Immature natural killer cell (primary cell): ENCODE results near the gene IFIT2. TPM values are rescaled to one million over a fixed set of nuclear protein-coding genes. Genes with fewer than 3 reads are reported as not detected.
A peak's percentile ranks its signal among the peaks of the same experiment; 100 is the strongest.
"Not testable (repeated sequence)": the region's sequence is repeated elsewhere in the genome, so short reads cannot be mapped to it uniquely, and the experiment has no call there.

Source experiments
- DNase-seq, 3 donors: peaks; one replicate each; pipeline ENCODE4 v3.0.0; 2022; ENCODE audit warnings: mixed read lengths in 1 of 3
- H3K27ac Mint-ChIP-seq, 6 donors: one replicate each; pipeline ENCODE4 v1.8.0; 2020; ENCODE audit warnings: mixed read lengths in 6 of 6, mild to moderate bottlenecking in 5 of 6, inconsistent platforms in 4 of 6, moderate library complexity in 3 of 6
- H3K27me3 Mint-ChIP-seq, 3 donors: one replicate each; pipeline ENCODE4 v1.8.0; 2020 to 2021; ENCODE audit warnings: low read depth in 3 of 3, mild to moderate bottlenecking in 3 of 3, mixed read lengths in 3 of 3, moderate library complexity in 3 of 3, inconsistent platforms in 1 of 3
- H3K36me3 Mint-ChIP-seq, 3 donors: one replicate each; pipeline ENCODE4 v1.8.0; 2020; ENCODE audit warnings: mixed read lengths in 3 of 3, inconsistent platforms in 2 of 3, mild to moderate bottlenecking in 2 of 3
- H3K4me1 Mint-ChIP-seq, 2 donors: one replicate each; pipeline ENCODE4 v1.8.0; 2020; ENCODE audit warnings: inconsistent platforms in 2 of 2, mild to moderate bottlenecking in 2 of 2, mixed read lengths in 2 of 2, moderate library complexity in 1 of 2
- H3K4me3 Mint-ChIP-seq, 5 donors: one replicate each; pipeline ENCODE4 v1.8.0; 2020; ENCODE audit warnings: mild to moderate bottlenecking in 5 of 5, mixed read lengths in 5 of 5, inconsistent platforms in 3 of 5, moderate library complexity in 3 of 5
- H3K9me3 Mint-ChIP-seq, 6 donors: one replicate each; pipeline ENCODE4 v1.8.0; 2020; ENCODE audit warnings: mild to moderate bottlenecking in 6 of 6, mixed read lengths in 6 of 6, inconsistent platforms in 4 of 6, moderate library complexity in 3 of 6
- polyA plus RNA-seq, 3 donors: library from polyadenylated mRNA; unstranded; fragments of 300-500 nt; fragmentation: Illumina TruSeq; gene quantifications; one replicate each; pipeline ENCODE4 v1.2.3, GENCODE V29; 2021

The IFIT2 gene
- polyA plus RNA-seq, 3 donors from 2014 or later: 10.3 to 20.8 (median 13.9) TPM

DNA sequence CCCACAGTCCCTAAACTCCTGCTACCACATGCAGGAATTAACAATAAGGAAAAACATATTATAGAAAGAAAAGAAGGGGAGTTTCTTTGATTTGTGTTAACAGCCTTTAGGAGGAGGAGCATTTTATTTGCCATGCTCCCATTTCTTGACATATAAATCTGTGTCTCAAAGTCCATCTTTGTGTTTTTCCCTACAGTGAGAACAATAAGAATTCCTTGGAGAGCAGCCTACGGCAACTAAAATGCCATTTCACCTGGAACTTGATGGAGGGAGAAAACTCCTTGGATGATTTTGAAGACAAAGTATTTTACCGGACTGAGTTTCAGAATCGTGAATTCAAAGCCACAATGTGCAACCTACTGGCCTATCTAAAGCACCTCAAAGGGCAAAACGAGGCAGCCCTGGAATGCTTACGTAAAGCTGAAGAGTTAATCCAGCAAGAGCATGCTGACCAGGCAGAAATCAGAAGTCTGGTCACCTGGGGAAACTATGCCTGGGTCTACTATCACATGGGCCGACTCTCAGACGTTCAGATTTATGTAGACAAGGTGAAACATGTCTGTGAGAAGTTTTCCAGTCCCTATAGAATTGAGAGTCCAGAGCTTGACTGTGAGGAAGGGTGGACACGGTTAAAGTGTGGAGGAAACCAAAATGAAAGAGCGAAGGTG is 4.1 kb downstream of the IFIT2 start:
- Mint-ChIP-seq H3K27ac (no peak overlapping the region), H3K36me3 (peaks cover 39 to 62% (median 49%) of the 10 kb centered on the region in 3 donors), H3K4me3 (no peak overlapping the region), H3K27me3 (peaks cover 0 to 5% (median 5%) of the 10 kb centered on the region in 3 donors), H3K4me1 (peaks cover 37 to 46% of the 10 kb centered on the region in 2 donors), H3K9me3 (peaks cover 0 to 5% (median under 1%) of the 10 kb centered on the region in 6 donors)
- DNase-seq: no peak

GRCh38 chr10:89306434-89307268 is 4.8 kb downstream of the IFIT2 start:
- Mint-ChIP-seq H3K27me3 (peaks cover 0 to 5% (median 4%) of the 10 kb centered on the region in 3 donors), H3K36me3 (peaks cover 39 to 62% (median 49%) of the 10 kb centered on the region in 3 donors), H3K4me3 (no peak overlapping the region), H3K4me1 (peaks cover 30 to 38% of the 10 kb centered on the region in 2 donors), H3K9me3 (peaks cover 0 to 5% (median under 1%) of the 10 kb centered on the region in 6 donors), H3K27ac (no peak overlapping the region)
- DNase-seq: no peak

DNA sequence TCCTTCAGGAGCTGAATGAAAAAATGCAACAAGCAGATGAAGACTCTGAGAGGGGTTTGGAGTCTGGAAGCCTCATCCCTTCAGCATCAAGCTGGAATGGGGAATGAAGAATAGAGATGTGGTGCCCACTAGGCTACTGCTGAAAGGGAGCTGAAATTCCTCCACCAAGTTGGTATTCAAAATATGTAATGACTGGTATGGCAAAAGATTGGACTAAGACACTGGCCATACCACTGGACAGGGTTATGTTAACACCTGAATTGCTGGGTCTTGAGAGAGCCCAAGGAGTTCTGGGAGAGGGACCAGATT is 5.4 kb downstream of the IFIT2 start:
- peaks cover 24 to 32% of the 10 kb centered on the region in 2 donors for H3K4me1 Mint-ChIP-seq
- peaks cover 0 to 5% (median under 1%) of the 10 kb centered on the region in 6 donors for H3K9me3 Mint-ChIP-seq
- DNase-seq: no peak
- no peak overlapping the region for H3K27ac Mint-ChIP-seq
- no peak overlapping the region for H3K4me3 Mint-ChIP-seq
- peaks cover 2 to 3% (median 3%) of the 10 kb centered on the region in 3 donors for H3K27me3 Mint-ChIP-seq
- H3K36me3 Mint-ChIP-seq: peaks cover 39 to 62% (median 49%) of the 10 kb centered on the region in 3 donors

DNA sequence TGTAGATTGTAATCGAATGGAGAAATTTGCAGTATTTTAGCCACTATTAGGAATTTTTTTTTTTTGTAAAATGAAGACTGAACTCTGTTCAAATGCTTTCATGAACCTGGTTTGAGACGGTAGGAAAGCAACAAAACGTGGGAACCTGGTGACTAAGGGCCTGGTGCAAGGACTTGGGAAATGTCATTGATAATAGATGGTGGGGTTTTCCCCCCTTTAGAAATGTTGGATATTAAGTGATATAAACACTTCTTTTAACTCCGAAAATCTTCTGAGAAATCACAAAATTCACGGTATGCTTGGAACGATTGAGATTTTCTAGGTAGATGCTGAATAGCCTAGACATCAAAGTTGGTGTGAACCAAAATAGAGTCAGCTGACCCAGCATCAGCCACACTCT is 6.4 kb downstream of the IFIT2 start:
- Mint-ChIP-seq H3K27me3 (peaks cover 2 to 7% (median 3%) of the 10 kb centered on the region in 3 donors), H3K36me3 (peaks cover 39 to 62% (median 49%) of the 10 kb centered on the region in 3 donors), H3K4me3 (no peak overlapping the region), H3K27ac (no peak overlapping the region), H3K9me3 (peaks cover 0 to 5% (median under 1%) of the 10 kb centered on the region in 6 donors), H3K4me1 (peaks cover 14 to 22% of the 10 kb centered on the region in 2 donors)
- DNase-seq: no peak

GRCh38 chr10:89308736-89309135 is 6.9 kb downstream of the IFIT2 start:
- Mint-ChIP-seq H3K36me3 (peaks cover 39 to 60% (median 49%) of the 10 kb centered on the region in 3 donors), H3K9me3 (peaks cover 0 to 5% (median under 1%) of the 10 kb centered on the region in 6 donors), H3K4me1 (peaks cover 9 to 17% of the 10 kb centered on the region in 2 donors), H3K4me3 (no peak overlapping the region), H3K27me3 (peaks cover 3 to 7% (median 4%) of the 10 kb centered on the region in 3 donors), H3K27ac (no peak overlapping the region)
- no peak for DNase-seq

GRCh38 chr10:89309156-89310055 is 7.6 kb downstream of the IFIT2 start:
- H3K4me1 Mint-ChIP-seq: peaks cover 2 to 11% of the 10 kb centered on the region in 2 donors
- peaks cover 0 to 5% (median under 1%) of the 10 kb centered on the region in 6 donors for H3K9me3 Mint-ChIP-seq
- H3K36me3 Mint-ChIP-seq: peaks cover 39 to 54% (median 44%) of the 10 kb centered on the region in 3 donors
- no peak overlapping the region for H3K4me3 Mint-ChIP-seq
- DNase-seq: no peak
- peaks cover 0 to 7% (median 5%) of the 10 kb centered on the region in 3 donors for H3K27me3 Mint-ChIP-seq
- H3K27ac Mint-ChIP-seq: no peak overlapping the region

- DNase-seq: no peak
- H3K36me3 Mint-ChIP-seq: peaks cover 38 to 47% (median 39%) of the 10 kb centered on the region in 3 donors
- peaks cover 0 to 7% (median 5%) of the 10 kb centered on the region in 3 donors for H3K27me3 Mint-ChIP-seq
- H3K27ac Mint-ChIP-seq: no peak overlapping the region
- no peak overlapping the region for H3K4me3 Mint-ChIP-seq
- H3K4me1 Mint-ChIP-seq: peaks cover 0 to 2% of the 10 kb centered on the region in 2 donors
- peaks cover 0 to 5% (median under 1%) of the 10 kb centered on the region in 6 donors for H3K9me3 Mint-ChIP-seq
Observed at GRCh38 chr10:89310056-89310893, 8.4 kb downstream of the IFIT2 start.

- H3K27me3 Mint-ChIP-seq: peaks cover 0 to 8% (median 7%) of the 10 kb centered on the region in 3 donors
- H3K4me3 Mint-ChIP-seq: no peak overlapping the region
- H3K4me1 Mint-ChIP-seq: no peaks in the 10 kb centered on the region
- H3K9me3 Mint-ChIP-seq: peaks cover 0 to 8% (median 2%) of the 10 kb centered on the region in 6 donors
- DNase-seq: no peak
- no peak overlapping the region for H3K27ac Mint-ChIP-seq
- H3K36me3 Mint-ChIP-seq: peaks cover 11 to 20% (median 13%) of the 10 kb centered on the region in 3 donors
Observed at GRCh38 chr10:89312973-89313372, 11.1 kb downstream of the IFIT2 start.

GRCh38 chr10:89314676-89315075 is 12.8 kb downstream of the IFIT2 start:
- H3K4me3 Mint-ChIP-seq: no peak overlapping the region
- no peak for DNase-seq
- peaks cover 2 to 12% (median 8%) of the 10 kb centered on the region in 3 donors for H3K27me3 Mint-ChIP-seq
- peaks cover under 1 to 6% (median 4%) of the 10 kb centered on the region in 3 donors for H3K36me3 Mint-ChIP-seq
- H3K4me1 Mint-ChIP-seq: no peaks in the 10 kb centered on the region
- peaks cover 0 to 10% (median under 1%) of the 10 kb centered on the region in 6 donors for H3K9me3 Mint-ChIP-seq
- no peak overlapping the region for H3K27ac Mint-ChIP-seq

- Mint-ChIP-seq H3K27me3 (peaks cover 8 to 13% (median 9%) of the 10 kb centered on the region in 3 donors), H3K9me3 (peaks cover 0 to 11% (median under 1%) of the 10 kb centered on the region in 6 donors)
- not testable (repeated sequence) for H3K36me3 Mint-ChIP-seq, H3K4me1 Mint-ChIP-seq, DNase-seq, H3K27ac Mint-ChIP-seq, H3K4me3 Mint-ChIP-seq
Observed at GRCh38 chr10:89318047-89318446, 16.2 kb downstream of the IFIT2 start.

DNA sequence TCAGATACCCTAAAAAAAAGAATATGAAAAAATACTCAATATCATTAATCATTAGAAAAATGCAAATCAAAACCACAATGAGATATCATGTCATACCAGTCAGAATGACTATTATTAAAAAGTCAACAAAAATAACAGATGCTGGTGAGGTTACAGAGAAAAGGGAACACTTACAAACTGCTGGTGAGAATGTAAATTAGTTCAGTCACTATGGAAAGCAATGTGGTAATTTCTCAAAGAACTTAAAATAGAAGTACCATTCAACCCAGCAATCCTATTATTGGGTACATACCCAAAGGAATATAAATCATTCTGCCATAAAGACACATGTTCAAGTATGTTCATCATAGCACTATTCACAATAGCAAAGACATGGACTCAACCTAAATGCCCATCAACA is 23.2 kb downstream of the IFIT2 start:
- peaks cover 27 to 32% of the 10 kb centered on the region in 2 donors for H3K4me1 Mint-ChIP-seq
- H3K27ac Mint-ChIP-seq: peak overlapping the region in 1 of 6 donors; percentile 2
- H3K36me3 Mint-ChIP-seq, H3K9me3 Mint-ChIP-seq, DNase-seq, H3K4me3 Mint-ChIP-seq: not testable (repeated sequence)
- H3K27me3 Mint-ChIP-seq: peaks cover 2 to 12% (median 11%) of the 10 kb centered on the region in 3 donors

DNA sequence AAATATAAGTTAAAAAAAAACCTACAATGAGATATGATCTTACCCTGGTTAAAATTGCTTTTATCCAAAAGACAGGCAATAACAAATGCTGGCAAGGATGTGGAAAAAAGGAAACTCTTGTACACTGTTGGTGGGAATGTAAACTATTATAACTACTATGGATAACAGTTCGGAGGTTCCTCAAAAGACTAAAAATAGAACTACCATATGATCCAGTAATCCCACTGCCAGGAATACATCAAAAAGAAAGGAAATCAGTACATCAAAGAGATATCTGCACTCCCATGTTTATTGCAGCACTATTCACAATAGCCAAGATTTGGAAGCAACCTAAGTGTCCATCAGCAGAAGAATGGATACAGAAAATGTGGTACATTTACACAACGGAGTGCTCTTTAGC is 24.0 kb downstream of the IFIT2 start:
- DNase-seq, H3K9me3 Mint-ChIP-seq, H3K36me3 Mint-ChIP-seq: not testable (repeated sequence)
- H3K4me1 Mint-ChIP-seq: peaks cover 34 to 40% of the 10 kb centered on the region in 2 donors
- H3K27me3 Mint-ChIP-seq: peaks cover 0 to 11% (median 7%) of the 10 kb centered on the region in 3 donors
- H3K27ac Mint-ChIP-seq: peak overlapping the region in 1 of 6 donors; percentile 81
- peak overlapping the region in 2 of 5 donors; percentile 1 to 33 for H3K4me3 Mint-ChIP-seq
